Adrenal gland (tissue), 12 donors: ENCODE measurements around the gene FOXB1. TPM values are rescaled to one million over a fixed set of nuclear protein-coding genes. Genes with fewer than 3 reads are reported as not detected.

Experiments used
- DNase-seq, 7 donors: peaks; one replicate each; pipeline ENCODE4 v3.0.0-alpha.2; 2019 to 2020
- H3K27ac ChIP-seq, 5 donors: fragments of 200-600 bp; sonication (generic) in 4 of 5; 1 replicate in 3 of 5; 2 replicates in 2 of 5; pipeline versions ENCODE4 v1.5.1 to v1.8.0; 2016 to 2020; ENCODE audit warnings: mild to moderate bottlenecking in 1 of 5
- H3K27me3 ChIP-seq: fragments of 200-600 bp; 2 replicates; pipeline ENCODE4 v1.8.0; 2021
- H3K36me3 ChIP-seq, 2 donors: fragments of 200-600 bp; replicated peaks in 1 of 2; 1 replicate in 1 of 2; 2 replicates in 1 of 2; pipeline versions ENCODE4 v1.5.1 to v1.8.0; 2018 to 2022
- H3K4me1 ChIP-seq, 2 donors: fragments of 200-600 bp; replicated peaks in 1 of 2; 1 replicate in 1 of 2; 2 replicates in 1 of 2; pipeline versions ENCODE4 v1.5.1 to v1.8.0; 2018 to 2021
- H3K4me3 ChIP-seq, 4 donors: fragments of 200-600 bp; sonication (generic) in 3 of 4; one replicate each; pipeline ENCODE4 v1.5.1; 2016 to 2018
- H3K9me3 ChIP-seq, 3 donors: fragments of 200-600 bp; sonication (generic) in 1 of 3; replicated peaks in 1 of 3; 1 replicate in 2 of 3; 2 replicates in 1 of 3; pipeline versions ENCODE4 v1.5.1 to v1.8.0; 2016 to 2021
- POLR2A ChIP-seq, 2 donors: fragments of 450-650 bp; IDR thresholded peaks; one replicate each; pipeline ENCODE4 v1.6.1; 2017; ENCODE audit warnings: antibody characterized with exemption in 2 of 2, mild to moderate bottlenecking in 2 of 2, moderate library complexity in 1 of 2
- WGBS, 4 donors: extraction: QIAGEN DNeasy Blood & Tissue Kit in 2 of 4; methylation state at CpG; one replicate each; pipeline versions ENCODE4 v1.1.5 to v1.1.7; 2013 to 2017; 5-methylcytosine and 5-hydroxymethylcytosine counted together
- intact Hi-C, 2 donors: fragments of 100-400 bp; cut with DNase I; formaldehyde crosslinking; loops; one replicate each; pipeline versions ENCODE4 v1.14.1 to v1.15.0; 2022 to 2023
- polyA plus RNA-seq, 3 donors: library from polyadenylated mRNA; stranded (reverse); fragments of 200-250 nt in 2 of 3; fragments of 350-450 nt in 1 of 3; fragmentation: Illumina TruSeq in 1 of 3; extraction: RNeasy Lipid Tissue Mini Kit (QIAGEN cat#74804) in 1 of 3; gene quantifications; one replicate each; pipeline ENCODE4 v1.2.3, GENCODE V29; 2013 to 2014
- total RNA-seq, 9 donors: library from RNA; depleted of rRNA in 4 of 9; stranded (reverse); fragments of >200 nt in 4 of 9; fragments of 120-200 nt in 1 of 9; fragmentation: NEBNext Ultra II Directional in 1 of 9; extraction: Animal tissue kit (Norgen Biotek cat#: 25700) in 1 of 9; gene quantifications; one replicate each; pipeline versions ENCODE4 v1.1.0 to v1.2.4, GENCODE V29; 2013 to 2023
- TF ChIP-seq, protein P1 (sequence below), 6 experiments: fragments of 450-650 bp in 4 of 6; fragments of 200-600 bp in 2 of 6; sonication (generic) in 1 of 6; IDR thresholded peaks; 1 replicate in 5 of 6; 2 replicates in 1 of 6; pipeline versions ENCODE4 v1.5.1 to v1.8.0; 2016 to 2021; ENCODE audit warnings: antibody characterized with exemption in 6 of 6, mild to moderate bottlenecking in 2 of 6, moderate library complexity in 1 of 6
- donor health status: healthy with polysubstance abuse.
- donor health status: Bipolar disorder and iron deficiency.
- donor health status: DM: yes; HTN: yes; CAD: no.
- donor health status: DM: no; HTN: no; CAD: no.
- donor health status: DM: no; HTN: no; CAD: no.
- donor health status: DM: yes; HTN: yes; CAD: no.

Gene FOXB1
- total and polyA plus RNA-seq, 12 donors, result not detected

DNA sequence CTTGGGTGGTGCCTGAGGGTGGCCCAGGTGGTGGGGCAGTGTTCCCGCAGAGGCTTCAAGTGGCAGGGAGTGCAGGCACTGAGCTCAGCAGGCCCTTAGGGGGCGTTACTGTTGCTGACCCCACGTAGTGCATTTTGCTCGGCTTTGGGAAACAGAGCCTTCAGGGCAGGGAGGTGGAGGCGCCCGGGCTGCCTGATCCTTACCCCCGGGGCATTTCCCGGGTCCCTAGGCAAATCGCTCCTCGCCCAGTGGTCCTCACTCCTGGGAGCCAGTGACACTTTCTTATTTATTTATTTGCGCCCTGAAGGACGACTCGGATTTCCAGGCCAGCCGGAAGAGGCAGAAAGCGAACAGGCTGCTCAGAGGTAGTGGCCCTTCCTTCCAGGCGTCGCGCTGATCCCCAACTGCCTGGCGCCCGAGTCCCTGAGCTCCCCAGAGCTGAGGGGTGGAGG is 10.1 kb upstream of the FOXB1 start:
- intact Hi-C loops, result no loop called here
- H3K4me1 ChIP-seq, result peaks cover 0 to 5% of the 10 kb centered on the region in 2 donors
- H3K9me3 ChIP-seq, result no peaks in the 10 kb centered on the region
- TF ChIP-seq POLR2A (IDR thresholded peaks at IDR 0.05), result no peak
- TF ChIP-seq, protein P1, sequence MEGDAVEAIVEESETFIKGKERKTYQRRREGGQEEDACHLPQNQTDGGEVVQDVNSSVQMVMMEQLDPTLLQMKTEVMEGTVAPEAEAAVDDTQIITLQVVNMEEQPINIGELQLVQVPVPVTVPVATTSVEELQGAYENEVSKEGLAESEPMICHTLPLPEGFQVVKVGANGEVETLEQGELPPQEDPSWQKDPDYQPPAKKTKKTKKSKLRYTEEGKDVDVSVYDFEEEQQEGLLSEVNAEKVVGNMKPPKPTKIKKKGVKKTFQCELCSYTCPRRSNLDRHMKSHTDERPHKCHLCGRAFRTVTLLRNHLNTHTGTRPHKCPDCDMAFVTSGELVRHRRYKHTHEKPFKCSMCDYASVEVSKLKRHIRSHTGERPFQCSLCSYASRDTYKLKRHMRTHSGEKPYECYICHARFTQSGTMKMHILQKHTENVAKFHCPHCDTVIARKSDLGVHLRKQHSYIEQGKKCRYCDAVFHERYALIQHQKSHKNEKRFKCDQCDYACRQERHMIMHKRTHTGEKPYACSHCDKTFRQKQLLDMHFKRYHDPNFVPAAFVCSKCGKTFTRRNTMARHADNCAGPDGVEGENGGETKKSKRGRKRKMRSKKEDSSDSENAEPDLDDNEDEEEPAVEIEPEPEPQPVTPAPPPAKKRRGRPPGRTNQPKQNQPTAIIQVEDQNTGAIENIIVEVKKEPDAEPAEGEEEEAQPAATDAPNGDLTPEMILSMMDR (IDR thresholded peaks at IDR 0.05), result no peak
- no peak overlapping the region for H3K4me3 ChIP-seq
- DNase-seq, result no peak
- no peaks in the 10 kb centered on the region for H3K36me3 ChIP-seq
- 5 to 10% (median 7%) methylated on average over 11 to 20 of the region's 20 CpGs for WGBS, 4 donors
- H3K27ac ChIP-seq, result no peak overlapping the region
- peaks cover 77% of the 10 kb centered on the region for H3K27me3 ChIP-seq

DNA sequence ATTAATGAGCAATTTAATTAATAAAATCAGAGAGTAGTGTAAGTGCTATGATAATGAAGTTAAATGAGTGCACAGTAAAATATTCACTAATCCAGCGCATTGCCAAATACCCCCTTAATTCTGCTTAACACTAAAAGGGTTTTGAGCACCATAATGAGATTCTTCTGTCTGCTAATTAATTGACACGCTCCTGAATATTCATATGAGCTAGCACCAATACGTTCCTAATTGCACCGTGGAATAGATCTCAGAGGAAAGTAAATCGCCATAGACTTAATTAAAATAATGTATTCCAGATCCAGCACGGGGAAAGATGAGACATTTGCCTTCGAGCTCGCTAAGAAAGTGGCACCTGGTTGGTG is 9.6 kb upstream of the FOXB1 start:
- intact Hi-C loops, result no loop called here
- no peak for DNase-seq
- no peak overlapping the region for H3K27ac ChIP-seq
- 6 to 10% (median 7%) methylated on average over 8 of the region's 8 CpGs for WGBS, 4 donors
- peaks cover 0 to 5% of the 10 kb centered on the region in 2 donors for H3K4me1 ChIP-seq
- no peak overlapping the region for H3K4me3 ChIP-seq
- no peaks in the 10 kb centered on the region for H3K9me3 ChIP-seq
- TF ChIP-seq, protein P1 (IDR thresholded peaks at IDR 0.05), result no peak
- TF ChIP-seq POLR2A (IDR thresholded peaks at IDR 0.05), result no peak
- no peaks in the 10 kb centered on the region for H3K36me3 ChIP-seq
- H3K27me3 ChIP-seq, result peaks cover 81% of the 10 kb centered on the region

DNA sequence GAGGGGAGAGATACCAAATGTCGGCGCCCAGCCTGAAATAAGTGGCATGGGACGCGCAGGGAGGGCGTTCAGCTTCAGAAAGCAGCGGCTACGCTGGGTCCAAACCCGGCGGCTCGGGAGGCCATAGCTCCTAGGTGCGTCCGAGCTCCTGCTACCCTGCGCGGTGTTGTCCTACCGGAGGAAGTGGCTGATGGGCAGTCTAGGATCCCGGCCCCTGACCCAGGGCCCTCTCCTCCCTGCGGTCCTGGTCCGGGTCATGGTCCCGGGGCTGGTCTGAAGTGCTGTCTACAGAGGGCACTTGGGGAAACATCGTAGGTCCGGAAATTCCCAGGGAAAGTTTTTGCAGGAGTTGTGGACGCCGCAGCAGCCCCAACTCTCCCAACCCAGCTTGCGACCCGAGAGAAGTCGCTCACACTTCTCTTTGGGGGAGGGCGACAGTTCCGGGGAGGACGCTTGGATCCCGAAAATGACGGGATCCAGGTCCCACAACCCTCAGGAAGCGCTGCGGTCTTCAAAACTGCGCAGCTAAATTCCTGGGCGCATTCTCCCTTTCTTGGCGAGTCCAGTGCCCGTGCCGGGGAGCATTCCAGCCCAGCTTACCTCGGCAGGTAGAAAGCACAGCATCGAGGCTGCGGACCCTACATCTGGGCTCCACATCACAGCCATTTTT is 9.1 kb upstream of the FOXB1 start:
- H3K9me3 ChIP-seq, result no peaks in the 10 kb centered on the region
- 4 to 7% (median 5%) methylated on average over 19 to 41 of the region's 41 CpGs for WGBS, 4 donors
- intact Hi-C loops, result no loop called here
- no peak for DNase-seq
- H3K4me1 ChIP-seq, result peaks cover 0 to 5% of the 10 kb centered on the region in 2 donors
- H3K27ac ChIP-seq, result no peak overlapping the region
- H3K36me3 ChIP-seq, result no peaks in the 10 kb centered on the region
- H3K4me3 ChIP-seq, result no peak overlapping the region
- TF ChIP-seq, protein P1 (IDR thresholded peaks at IDR 0.05), result no peak
- TF ChIP-seq POLR2A (IDR thresholded peaks at IDR 0.05), result no peak
- H3K27me3 ChIP-seq, result peaks cover 86% of the 10 kb centered on the region

DNA sequence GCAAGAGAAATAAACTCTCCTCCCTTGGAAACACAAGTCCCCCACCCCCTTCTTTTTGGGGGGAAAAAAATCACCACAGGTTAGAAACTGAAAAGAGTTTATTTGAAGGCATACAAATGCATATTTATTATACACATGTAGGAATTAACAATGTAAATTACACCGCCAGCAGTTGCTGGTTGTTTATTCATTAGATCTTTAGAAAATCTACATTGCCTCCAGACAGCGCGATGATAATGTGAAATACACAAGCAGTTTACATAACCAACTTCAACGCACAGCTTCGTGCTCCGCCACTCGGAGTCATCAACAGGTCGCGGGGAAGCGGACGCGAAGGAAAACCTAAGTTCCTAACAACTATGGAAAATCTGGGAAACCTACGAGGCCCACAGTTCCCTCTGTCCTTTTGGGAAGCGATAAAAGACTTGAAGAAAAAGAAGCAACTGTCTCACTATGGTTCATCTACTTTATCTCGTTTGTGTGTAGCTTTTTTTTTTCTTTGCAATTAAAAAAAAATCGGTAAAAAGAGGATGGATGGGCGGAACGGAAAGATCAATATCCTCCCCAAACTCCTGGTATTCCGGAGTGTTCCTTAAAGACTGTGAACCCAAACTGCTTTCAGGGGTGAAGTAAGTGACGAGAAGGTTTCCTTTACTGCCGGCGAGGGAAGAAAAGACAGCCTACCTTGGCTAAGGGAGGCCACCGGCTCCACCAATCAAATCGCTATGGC is 8.4 kb upstream of the FOXB1 start:
- Histone ChIP-seq H3K4me1 (peaks cover 0 to 5% of the 10 kb centered on the region in 2 donors), H3K27ac (no peak overlapping the region), H3K9me3 (no peaks in the 10 kb centered on the region), H3K4me3 (no peak overlapping the region), H3K27me3 (peaks cover 89% of the 10 kb centered on the region), H3K36me3 (no peaks in the 10 kb centered on the region)
- WGBS, 4 donors, result 18 to 23% (median 19%) methylated on average over 24 of the region's 24 CpGs
- no peak for DNase-seq
- intact Hi-C loops, result no loop called here
- TF ChIP-seq, protein P1 (IDR thresholded peaks at IDR 0.05), result no peak
- TF ChIP-seq POLR2A (IDR thresholded peaks at IDR 0.05), result no peak
